HG03039 (cell line): Measurements from ENCODE around the gene FOXN4.

ENCODE experiments used
- ATAC-seq: cut with Tn5 transposase; IDR thresholded peaks from one replicate; pipeline ENCODE4 v1.9.1; 2021; ENCODE audit warnings: mild to moderate bottlenecking, moderate library complexity; ENCODE audit not compliant: unreplicated experiment

FOXN4 gene

GRCh38 chr12:109281452-109281851 lies 27.6 kb downstream of the FOXN4 start:
- ATAC-seq = no peak

GRCh38 chr12:109279525-109279924 lies 29.6 kb downstream of the FOXN4 start:
- no peak for ATAC-seq

- ATAC-seq = no peak
Measured at GRCh38 chr12:109278912-109279311, 30.2 kb downstream of the FOXN4 start.

GRCh38 chr12:109277899-109278762 lies 31.0 kb downstream of the FOXN4 start:
- ATAC-seq = no peak

GRCh38 chr12:109277255-109277898 lies 31.7 kb downstream of the FOXN4 start:
- ATAC-seq = no peak

GRCh38 chr12:109276160-109276559 lies 32.9 kb downstream of the FOXN4 start:
- no peak for ATAC-seq

GRCh38 chr12:109275173-109275572 lies 33.9 kb downstream of the FOXN4 start:
- ATAC-seq = no peak

GRCh38 chr12:109274381-109274780 lies 34.7 kb downstream of the FOXN4 start:
- ATAC-seq = no peak

GRCh38 chr12:109273354-109273753 lies 35.7 kb downstream of the FOXN4 start:
- no peak for ATAC-seq

- no peak for ATAC-seq
Measured at GRCh38 chr12:109271418-109271817, 37.7 kb downstream of the FOXN4 start.

- no peak for ATAC-seq
Measured at GRCh38 chr12:109270494-109270893, 38.6 kb downstream of the FOXN4 start.

GRCh38 chr12:109269428-109269827 lies 39.7 kb downstream of the FOXN4 start:
- ATAC-seq = no peak

GRCh38 chr12:109268896-109269295 lies 40.2 kb downstream of the FOXN4 start:
- ATAC-seq = no peak

- ATAC-seq = no peak
Measured at GRCh38 chr12:109267361-109267760, 41.7 kb downstream of the FOXN4 start.

- ATAC-seq = no peak
Measured at GRCh38 chr12:109266106-109266879, 42.8 kb downstream of the FOXN4 start.

- no peak for ATAC-seq
Measured at GRCh38 chr12:109264943-109265650, 44.0 kb downstream of the FOXN4 start.

- ATAC-seq = no peak
Measured at GRCh38 chr12:109264095-109264942, 44.8 kb downstream of the FOXN4 start.

GRCh38 chr12:109263439-109263838 lies 45.6 kb downstream of the FOXN4 start:
- ATAC-seq = no peak

GRCh38 chr12:109261939-109262338 lies 47.1 kb downstream of the FOXN4 start:
- no peak for ATAC-seq

- no peak for ATAC-seq
Measured at GRCh38 chr12:109261087-109261486, 48.0 kb downstream of the FOXN4 start.
